BLaER1 treated with 17β-estradiol and CSF1 and Interleukin-3, amounts not matched to agents 10 nM and 100 nM (cell line): ENCODE results near the gene DLEC1.

Experiments
- H3K27ac ChIP-seq, 11 experiments: shearing (Covaris generic); formaldehyde crosslinking; 2 replicates each; pipeline ENCODE4 v1.8.1; 2022
- H3K27me3 ChIP-seq, 11 experiments: shearing (Covaris generic); formaldehyde crosslinking; 2 replicates each; pipeline ENCODE4 v1.8.1; 2022
- H3K36me3 ChIP-seq, 11 experiments: shearing (Covaris generic); formaldehyde crosslinking; 2 replicates each; pipeline ENCODE4 v1.8.1; 2022
- H3K4me1 ChIP-seq, 10 experiments: shearing (Covaris generic); formaldehyde crosslinking; 2 replicates each; pipeline ENCODE4 v1.8.1; 2022
- H3K4me2 ChIP-seq, 11 experiments: shearing (Covaris generic); formaldehyde crosslinking; 2 replicates each; pipeline ENCODE4 v1.8.1; 2022
- H3K4me3 ChIP-seq, 10 experiments: shearing (Covaris generic); formaldehyde crosslinking; 2 replicates each; pipeline ENCODE4 v1.8.1; 2022
- H3K9ac ChIP-seq, 11 experiments: shearing (Covaris generic); formaldehyde crosslinking; 2 replicates each; pipeline ENCODE4 v1.8.1; 2022
- H3K9me3 ChIP-seq, 11 experiments: shearing (Covaris generic); formaldehyde crosslinking; replicated peaks in 1 of 11; 2 replicates each; pipeline ENCODE4 v1.8.1; 2022
- H4K20me1 ChIP-seq, 11 experiments: shearing (Covaris generic); formaldehyde crosslinking; 2 replicates each; pipeline ENCODE4 v1.8.1; 2022
- Cebpa-rat ChIP-seq, 11 experiments: shearing (Covaris generic); IDR thresholded peaks; 2 replicates each; pipeline ENCODE4 v1.8.1; 2022

Gene DLEC1

DNA sequence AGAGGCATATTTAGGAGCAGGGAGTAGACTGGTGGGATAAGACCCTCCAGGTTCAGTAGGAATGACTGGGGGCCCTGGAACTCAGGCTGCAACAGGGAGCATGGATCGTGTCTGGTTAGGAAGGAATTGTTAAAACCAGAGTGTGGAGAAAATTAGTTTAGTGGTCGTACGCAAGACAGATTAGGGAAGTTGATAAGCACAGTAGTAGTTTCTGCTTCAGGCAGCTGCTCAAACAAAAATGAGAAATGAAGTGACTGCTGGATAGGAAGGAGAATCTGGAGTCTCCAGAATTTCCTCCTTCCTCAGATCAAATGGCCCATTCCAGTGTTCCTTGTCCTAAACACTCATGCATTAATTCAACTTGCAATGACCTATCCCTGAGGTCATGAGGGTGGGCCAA, 110.7 kb downstream of the DLEC1 start:
- peak overlapping the region in 7 of 11 experiments; percentile 21 to 73 (median 68); a peak in 12 of 22 replicates for H3K9ac ChIP-seq
- peak overlapping the region in 10 of 11 experiments; percentile 0 to 93 (median 76); a peak in 19 of 22 replicates for H3K27ac ChIP-seq
- TF ChIP-seq Cebpa-rat (IDR thresholded peaks at IDR 0.05): no peak
- H3K36me3 ChIP-seq: peaks cover 0 to 14% (median 0%) of the 10 kb centered on the region in 11 experiments; a peak in 1 of 22 replicates
- H3K4me3 ChIP-seq: no peak overlapping the region; a peak in 1 of 20 replicates
- no peaks in the 10 kb centered on the region for H3K27me3 ChIP-seq
- H3K4me1 ChIP-seq: peaks cover 6 to 97% (median 60%) of the 10 kb centered on the region in 10 experiments; a peak in 19 of 20 replicates
- H4K20me1 ChIP-seq: no peaks in the 10 kb centered on the region
- peak overlapping the region in 9 of 11 experiments; percentile 12 to 93 (median 75); a peak in 16 of 22 replicates for H3K4me2 ChIP-seq
- H3K9me3 ChIP-seq: peaks cover 19 to 40% (median 33%) of the 10 kb centered on the region in 11 experiments; a peak in 21 of 22 replicates

DNA sequence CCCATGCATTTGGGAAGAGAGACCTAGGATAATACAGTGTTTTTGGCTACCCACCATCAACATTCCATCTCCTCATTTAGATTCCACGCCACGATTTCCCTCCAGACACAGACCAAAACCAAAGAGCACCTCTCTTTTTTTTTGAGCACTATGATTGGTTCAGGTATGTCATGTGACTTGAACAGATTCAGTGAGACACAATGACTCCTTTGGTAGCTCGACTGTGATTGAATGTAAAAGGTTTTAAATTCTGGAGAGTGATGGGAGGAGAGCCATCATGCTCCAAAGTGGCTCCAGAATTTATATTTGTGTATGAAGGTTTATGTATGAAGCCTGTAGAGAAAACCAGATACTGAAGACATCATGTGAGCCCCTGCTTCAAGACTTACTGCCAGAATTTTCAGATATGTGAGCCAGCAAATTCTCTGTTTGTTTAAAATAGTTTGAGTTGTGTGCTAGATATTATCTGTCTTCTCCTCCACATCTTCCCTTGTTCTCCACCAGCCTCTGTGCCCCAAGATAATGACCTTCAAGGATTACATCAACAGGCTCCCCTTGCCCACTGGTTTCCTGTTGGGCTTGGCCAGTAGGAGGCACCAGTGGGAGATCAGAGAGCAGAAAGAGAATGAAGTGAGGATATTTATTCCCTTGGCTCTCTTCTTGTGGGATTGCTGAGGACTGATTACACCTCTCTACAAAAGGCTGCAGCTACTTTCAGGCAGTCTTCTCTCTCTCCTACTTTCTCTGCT, 111.9 kb downstream of the DLEC1 start:
- Histone ChIP-seq H4K20me1 (no peaks in the 10 kb centered on the region), H3K4me1 (peaks cover 6 to 100% (median 64%) of the 10 kb centered on the region in 10 experiments; a peak in 19 of 20 replicates), H3K4me2 (peak overlapping the region in 5 of 11 experiments; percentile 56 to 93 (median 82); a peak in 11 of 22 replicates), H3K27ac (peak overlapping the region in 6 of 11 experiments; percentile 19 to 93 (median 72); a peak in 10 of 22 replicates), H3K9ac (peak overlapping the region in 2 of 11 experiments; percentile 12 to 57; a peak in 3 of 22 replicates), H3K27me3 (no peaks in the 10 kb centered on the region), H3K36me3 (peaks cover 0 to 8% (median 0%) of the 10 kb centered on the region in 11 experiments; a peak in 1 of 22 replicates), H3K4me3 (no peak overlapping the region), H3K9me3 (peaks cover 11 to 28% (median 22%) of the 10 kb centered on the region in 11 experiments; a peak in 21 of 22 replicates)
- TF ChIP-seq Cebpa-rat (IDR thresholded peaks at IDR 0.05): no peak

DNA sequence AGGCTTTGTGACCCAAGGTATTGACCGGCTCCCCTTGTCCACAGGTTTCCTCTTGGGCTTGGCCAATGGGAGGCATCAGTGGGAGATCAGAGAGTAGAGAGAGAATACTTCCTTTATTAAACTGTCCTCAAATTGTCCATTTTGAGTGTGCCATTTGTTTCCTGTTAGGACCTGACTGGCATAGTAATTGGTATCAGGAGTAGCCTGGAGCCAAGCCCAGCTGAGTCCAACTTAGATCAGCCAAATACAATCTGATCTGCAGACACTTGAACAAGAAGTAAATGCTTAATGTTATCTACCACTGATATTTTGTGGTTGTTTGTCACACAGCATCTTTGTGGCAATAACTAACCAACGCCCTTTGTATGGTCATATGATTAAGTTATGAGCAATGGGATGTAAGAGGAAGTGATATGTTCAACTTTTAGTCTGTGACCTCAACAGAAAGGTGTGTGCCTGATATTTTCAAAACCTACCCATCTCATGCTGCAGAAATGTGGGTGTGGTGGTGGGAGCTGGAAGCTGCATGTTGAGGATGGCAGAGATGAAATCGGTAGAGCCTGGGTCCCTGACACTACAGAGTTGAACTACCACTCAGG, 112.8 kb downstream of the DLEC1 start:
- H3K9ac ChIP-seq: peak overlapping the region in 2 of 11 experiments; percentile 12 to 57; a peak in 3 of 22 replicates
- no peak overlapping the region for H3K4me3 ChIP-seq
- H3K4me1 ChIP-seq: peaks cover 6 to 97% (median 64%) of the 10 kb centered on the region in 10 experiments; a peak in 19 of 20 replicates
- peaks cover 3 to 20% (median 14%) of the 10 kb centered on the region in 11 experiments; a peak in 19 of 22 replicates for H3K9me3 ChIP-seq
- TF ChIP-seq Cebpa-rat (IDR thresholded peaks at IDR 0.05): no peak
- no peaks in the 10 kb centered on the region for H3K27me3 ChIP-seq
- H3K27ac ChIP-seq: peak overlapping the region in 6 of 11 experiments; percentile 19 to 93 (median 72); a peak in 10 of 22 replicates
- peaks cover 0 to 2% (median 0%) of the 10 kb centered on the region in 11 experiments; a peak in 1 of 22 replicates for H3K36me3 ChIP-seq
- H4K20me1 ChIP-seq: no peaks in the 10 kb centered on the region
- peak overlapping the region in 5 of 11 experiments; percentile 56 to 93 (median 75); a peak in 12 of 22 replicates for H3K4me2 ChIP-seq

- peak overlapping the region in 5 of 11 experiments; percentile 56 to 93 (median 75); a peak in 9 of 22 replicates for H3K4me2 ChIP-seq
- no peaks in the 10 kb centered on the region for H4K20me1 ChIP-seq
- no peaks in the 10 kb centered on the region for H3K36me3 ChIP-seq
- peaks cover 0 to 11% (median 6%) of the 10 kb centered on the region in 11 experiments; a peak in 12 of 22 replicates for H3K9me3 ChIP-seq
- TF ChIP-seq Cebpa-rat (IDR thresholded peaks at IDR 0.05): no peak
- H3K4me3 ChIP-seq: no peak overlapping the region
- peak overlapping the region in 5 of 11 experiments; percentile 54 to 93 (median 78); a peak in 9 of 22 replicates for H3K27ac ChIP-seq
- H3K27me3 ChIP-seq: no peaks in the 10 kb centered on the region
- peak overlapping the region in 3 of 11 experiments; percentile 15 to 31 (median 16); a peak in 1 of 22 replicates for H3K9ac ChIP-seq
- H3K4me1 ChIP-seq: peaks cover 6 to 95% (median 60%) of the 10 kb centered on the region in 10 experiments; a peak in 19 of 20 replicates
Observed at GRCh38 chr3:38152609-38153008, 113.6 kb downstream of the DLEC1 start.

DNA sequence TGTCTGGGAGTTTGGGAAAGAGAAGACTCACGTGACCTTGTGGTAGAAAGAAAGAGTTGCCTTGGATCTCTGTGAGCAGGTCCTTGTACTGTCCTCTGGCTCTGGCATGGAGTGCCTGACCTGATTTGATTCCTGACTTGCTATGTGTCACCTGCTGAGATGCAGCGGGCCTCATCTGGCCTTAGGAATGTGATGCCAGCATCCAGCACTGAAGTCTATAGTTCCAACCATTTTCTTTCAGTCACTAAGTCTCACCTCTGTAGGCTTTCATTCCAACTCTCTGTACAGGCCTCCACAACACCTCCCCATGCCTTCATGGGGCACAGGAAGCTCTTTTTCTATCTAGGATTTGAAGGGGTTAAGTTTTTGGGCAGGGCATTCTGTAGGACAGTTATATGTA, 114.2 kb downstream of the DLEC1 start:
- Histone ChIP-seq H3K36me3 (no peaks in the 10 kb centered on the region), H3K4me3 (no peak overlapping the region), H3K9me3 (peaks cover 0 to 6% (median 0%) of the 10 kb centered on the region in 11 experiments; a peak in 5 of 22 replicates), H4K20me1 (no peaks in the 10 kb centered on the region), H3K9ac (peak overlapping the region in 3 of 11 experiments; percentile 16 to 63 (median 57); a peak in 3 of 22 replicates), H3K4me1 (peaks cover 1 to 95% (median 54%) of the 10 kb centered on the region in 10 experiments; a peak in 18 of 20 replicates), H3K4me2 (peak overlapping the region in 6 of 11 experiments; percentile 42 to 93 (median 72); a peak in 11 of 22 replicates), H3K27ac (peak overlapping the region in 6 of 11 experiments; percentile 18 to 93 (median 66); a peak in 10 of 22 replicates), H3K27me3 (no peaks in the 10 kb centered on the region)
- TF ChIP-seq Cebpa-rat (IDR thresholded peaks at IDR 0.05): no peak

DNA sequence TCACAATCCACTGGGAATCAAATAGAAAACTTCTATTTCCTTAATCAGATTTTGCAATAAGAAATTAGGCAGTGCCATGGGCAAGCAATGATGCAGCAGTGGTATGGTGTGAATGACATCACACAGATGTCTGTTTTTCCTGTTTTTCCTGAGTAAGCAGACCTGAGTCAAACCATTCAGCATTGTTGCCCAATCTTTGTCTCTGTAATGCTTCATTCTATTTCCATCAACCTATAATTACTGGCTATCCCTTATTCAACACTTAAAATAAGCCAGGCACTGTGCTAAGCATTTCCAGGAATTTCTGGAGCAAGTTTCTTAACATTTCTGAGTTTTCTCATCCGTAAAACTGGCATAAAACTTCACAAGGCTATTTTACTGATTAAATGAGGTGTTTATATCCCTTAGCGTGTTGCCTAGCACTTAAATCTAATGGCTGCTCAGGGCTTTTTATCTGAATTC, 115.1 kb downstream of the DLEC1 start:
- TF ChIP-seq Cebpa-rat (IDR thresholded peaks at IDR 0.05): peak in 4 of 11 experiments; percentile 64 to 94 (median 68); a peak in 6 of 22 replicates
- Histone ChIP-seq H3K27ac (peak overlapping the region in 7 of 11 experiments; percentile 15 to 93 (median 63); a peak in 12 of 22 replicates), H4K20me1 (no peaks in the 10 kb centered on the region), H3K9ac (peak overlapping the region in 4 of 11 experiments; percentile 42 to 70 (median 56); a peak in 7 of 22 replicates), H3K27me3 (no peaks in the 10 kb centered on the region), H3K4me3 (no peak overlapping the region), H3K4me1 (peaks cover 0 to 95% (median 48%) of the 10 kb centered on the region in 10 experiments; a peak in 16 of 20 replicates), H3K4me2 (peak overlapping the region in 7 of 11 experiments; percentile 7 to 93 (median 69); a peak in 13 of 22 replicates), H3K9me3 (0 out of 22 replicates have a peak, but pooled peaks cover 0 to 5% (median 0%) of the 10 kb centered on the region in 11 experiments), H3K36me3 (no peaks in the 10 kb centered on the region)

- H3K27ac ChIP-seq: peak overlapping the region in 7 of 11 experiments; percentile 15 to 93 (median 63); a peak in 12 of 22 replicates
- 0 out of 22 replicates have a peak, but pooled peaks cover 0 to 5% (median 0%) of the 10 kb centered on the region in 11 experiments for H3K9me3 ChIP-seq
- H3K27me3 ChIP-seq: no peaks in the 10 kb centered on the region
- peaks cover 0 to 88% (median 42%) of the 10 kb centered on the region in 10 experiments; a peak in 14 of 20 replicates for H3K4me1 ChIP-seq
- no peaks in the 10 kb centered on the region for H4K20me1 ChIP-seq
- no peaks in the 10 kb centered on the region for H3K36me3 ChIP-seq
- no peak for TF ChIP-seq Cebpa-rat (IDR thresholded peaks at IDR 0.05)
- H3K9ac ChIP-seq: peak overlapping the region in 4 of 11 experiments; percentile 42 to 70 (median 56); a peak in 7 of 22 replicates
- no peak overlapping the region for H3K4me3 ChIP-seq
- peak overlapping the region in 7 of 11 experiments; percentile 7 to 93 (median 69); a peak in 10 of 22 replicates for H3K4me2 ChIP-seq
Observed at GRCh38 chr3:38154625-38155255, 115.7 kb downstream of the DLEC1 start.
